Measurements from ENCODE around the gene ARL6IP4.

ARL6IP4 gene

DNA sequence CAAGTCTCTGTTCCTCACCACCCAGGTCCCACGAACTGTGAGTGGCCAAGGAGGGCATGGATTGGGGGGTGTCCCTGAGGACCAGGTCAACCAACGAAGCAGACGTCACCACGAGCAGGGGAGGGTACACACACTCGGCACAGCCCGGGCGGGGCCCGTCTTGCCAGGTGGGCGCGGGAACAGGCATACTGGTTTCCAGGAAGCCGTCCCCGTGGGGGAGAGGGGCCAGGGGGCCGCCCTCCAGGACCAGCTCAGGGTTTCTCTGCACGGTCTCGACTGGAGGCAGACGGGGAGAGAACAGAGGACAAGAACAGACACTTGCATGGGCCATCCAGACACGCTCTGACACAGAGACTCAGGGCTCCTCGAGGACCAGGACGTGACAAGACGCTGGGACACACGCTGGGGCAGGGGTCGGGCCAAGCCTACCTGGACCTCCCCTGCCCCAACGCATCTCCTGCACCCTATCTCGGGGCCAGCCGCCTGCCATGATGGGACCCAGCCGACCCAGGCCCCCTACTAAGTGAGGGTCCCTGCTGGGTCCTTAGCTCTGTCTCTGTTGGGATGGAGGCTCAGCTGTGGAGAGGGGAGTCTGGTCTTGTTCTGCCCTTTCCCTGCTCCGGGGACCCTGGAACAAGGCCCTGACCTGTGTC lies 11.3 kb downstream of the ARL6IP4 start:
- no peak for DNase-seq

DNA sequence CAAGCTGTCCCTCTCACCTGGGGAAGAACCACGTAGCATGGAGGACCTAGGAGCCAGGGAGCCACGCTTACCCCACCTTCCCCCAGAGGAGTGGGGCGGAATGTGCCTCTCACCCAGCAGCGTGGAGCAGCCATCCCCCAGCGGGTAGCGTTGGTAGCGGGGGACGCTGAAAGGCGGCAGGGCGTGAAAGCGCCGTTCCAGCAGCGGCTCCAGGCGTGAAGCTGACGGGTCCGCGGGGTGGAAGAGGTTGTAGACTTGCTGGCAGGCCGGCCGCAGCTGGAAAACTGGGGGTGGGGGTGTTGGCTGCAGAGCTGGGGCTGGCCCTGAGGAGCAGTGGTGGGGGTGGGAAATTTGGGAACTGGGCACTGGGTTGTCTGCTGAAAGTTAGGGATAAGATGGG lies 11.9 kb downstream of the ARL6IP4 start:
- DNase-seq = no peak

GRCh38 chr12:122994140-122994675 lies 13.7 kb downstream of the ARL6IP4 start:
- DNase-seq = no peak

DNA sequence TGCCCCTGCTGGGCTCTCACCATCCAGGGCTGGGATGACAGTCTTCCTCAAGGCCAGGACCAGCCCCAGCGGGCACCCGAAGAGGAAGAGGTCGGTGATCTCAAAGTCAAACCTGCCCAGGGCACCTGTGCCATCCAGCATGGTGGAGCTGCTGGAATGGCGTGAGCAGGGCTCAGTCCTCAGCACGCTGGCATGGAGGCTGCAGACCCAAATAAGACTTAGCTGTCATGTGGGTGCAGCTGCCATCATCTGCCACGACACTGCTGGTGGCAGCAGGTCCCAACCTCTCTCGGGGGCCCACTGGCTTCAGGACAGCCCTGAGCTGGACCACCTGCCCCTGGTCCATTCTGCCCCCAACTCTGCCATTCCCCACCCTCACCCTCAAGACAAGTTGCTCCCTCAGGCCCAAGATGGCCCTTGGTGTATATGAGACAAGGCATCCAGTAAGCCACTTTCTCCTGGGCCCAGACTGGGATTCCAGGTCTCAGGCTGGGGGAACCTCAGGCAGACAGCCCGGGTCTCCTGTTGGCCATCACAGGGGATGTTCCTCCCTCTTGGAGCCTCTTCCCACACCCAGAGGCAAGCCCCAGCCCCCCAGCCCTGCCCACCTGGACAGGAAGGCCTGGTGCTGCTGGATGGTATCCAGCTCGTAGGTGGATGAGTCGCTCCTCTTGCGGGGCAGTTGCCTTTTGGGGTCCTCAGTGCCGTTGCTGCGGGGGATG lies 14.5 kb downstream of the ARL6IP4 start:
- DNase-seq = no peak

- DNase-seq = no peak
These were observed 15.2 kb downstream of the ARL6IP4 start for GRCh38 chr12:122995503-122996187.

GRCh38 chr12:122996188-122996601 lies 15.7 kb downstream of the ARL6IP4 start:
- no peak for DNase-seq

DNA sequence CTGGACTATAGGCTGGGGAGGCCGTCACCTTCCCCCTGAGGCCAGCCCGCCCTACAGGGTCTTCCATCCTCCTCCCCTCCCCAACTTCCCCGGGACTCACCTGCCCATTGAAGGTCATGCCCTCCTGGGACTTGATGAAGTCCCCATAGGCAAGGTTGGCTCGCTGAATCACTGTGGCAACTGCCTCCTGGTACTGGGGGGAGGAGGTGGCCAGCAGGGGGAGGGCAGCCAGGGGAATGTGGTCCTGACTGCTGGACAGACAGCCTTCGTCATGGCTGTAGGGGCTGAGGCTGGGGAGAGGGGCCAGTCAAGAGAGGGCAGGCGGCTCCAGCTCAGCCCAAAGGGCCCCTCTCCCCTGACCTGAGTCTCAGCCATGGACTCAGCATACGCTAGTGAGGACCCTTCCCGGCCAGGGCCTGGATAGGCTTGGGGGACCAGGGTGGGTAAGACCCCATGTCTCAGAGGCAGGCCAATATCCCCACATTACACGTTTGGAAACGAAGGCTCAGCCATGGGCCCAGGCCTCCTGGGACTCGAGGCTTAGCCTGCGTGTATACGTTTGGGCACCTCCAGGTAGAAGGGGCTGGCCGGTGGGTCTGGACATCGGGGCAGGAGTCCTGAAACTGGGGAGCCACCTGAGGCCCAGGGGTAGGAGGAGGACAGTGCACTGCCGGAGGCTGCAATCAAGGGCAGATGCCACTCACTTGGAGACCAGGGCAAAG lies 16.3 kb downstream of the ARL6IP4 start:
- DNase-seq = no peak

DNA sequence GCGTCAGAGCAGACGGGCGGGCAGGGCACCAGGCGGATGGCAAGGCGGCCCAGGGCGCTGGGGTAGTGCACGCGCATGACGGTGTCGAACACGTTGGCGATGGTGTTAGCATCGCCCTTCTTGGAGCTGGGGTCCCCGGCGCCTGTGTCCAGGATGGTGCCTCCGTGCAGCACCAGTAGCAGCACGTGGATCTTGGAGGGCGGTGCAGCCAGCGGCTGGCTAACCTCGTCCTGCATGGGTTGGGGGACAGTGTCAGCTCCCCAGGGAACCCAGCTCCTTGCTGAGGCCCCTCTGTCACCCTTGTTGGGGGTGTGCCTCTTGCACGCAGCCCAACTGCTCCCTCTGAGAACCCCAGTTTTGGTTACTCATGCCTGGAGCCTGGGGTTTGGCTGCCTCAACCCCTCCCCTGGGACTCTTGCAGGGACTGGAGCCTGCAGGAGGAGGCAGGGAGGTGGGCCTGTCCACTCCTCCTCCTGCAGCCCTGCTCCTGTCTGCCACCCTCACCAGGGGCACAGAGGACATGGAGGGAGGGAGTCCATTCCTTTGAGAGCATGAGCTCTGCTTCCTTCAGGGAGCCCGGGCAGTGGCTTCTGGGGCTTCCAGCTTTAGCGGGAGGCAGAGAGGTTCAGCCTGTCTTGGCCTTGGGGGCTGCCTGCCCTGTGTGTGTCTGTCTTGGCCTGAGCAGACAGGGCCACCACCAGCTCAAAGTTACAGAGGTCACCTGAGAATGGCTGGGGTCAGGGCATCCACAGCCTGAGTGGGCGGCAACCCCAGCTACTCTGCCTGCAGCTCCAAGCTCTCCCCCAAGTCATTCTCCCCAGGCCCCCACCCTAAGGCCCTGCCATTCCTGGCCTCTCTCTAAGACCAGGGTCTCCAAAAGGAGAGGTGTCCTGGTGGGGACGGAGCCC lies 17.1 kb downstream of the ARL6IP4 start:
- DNase-seq = no peak

GRCh38 chr12:122998316-122998715 lies 17.8 kb downstream of the ARL6IP4 start:
- DNase-seq = no peak

DNA sequence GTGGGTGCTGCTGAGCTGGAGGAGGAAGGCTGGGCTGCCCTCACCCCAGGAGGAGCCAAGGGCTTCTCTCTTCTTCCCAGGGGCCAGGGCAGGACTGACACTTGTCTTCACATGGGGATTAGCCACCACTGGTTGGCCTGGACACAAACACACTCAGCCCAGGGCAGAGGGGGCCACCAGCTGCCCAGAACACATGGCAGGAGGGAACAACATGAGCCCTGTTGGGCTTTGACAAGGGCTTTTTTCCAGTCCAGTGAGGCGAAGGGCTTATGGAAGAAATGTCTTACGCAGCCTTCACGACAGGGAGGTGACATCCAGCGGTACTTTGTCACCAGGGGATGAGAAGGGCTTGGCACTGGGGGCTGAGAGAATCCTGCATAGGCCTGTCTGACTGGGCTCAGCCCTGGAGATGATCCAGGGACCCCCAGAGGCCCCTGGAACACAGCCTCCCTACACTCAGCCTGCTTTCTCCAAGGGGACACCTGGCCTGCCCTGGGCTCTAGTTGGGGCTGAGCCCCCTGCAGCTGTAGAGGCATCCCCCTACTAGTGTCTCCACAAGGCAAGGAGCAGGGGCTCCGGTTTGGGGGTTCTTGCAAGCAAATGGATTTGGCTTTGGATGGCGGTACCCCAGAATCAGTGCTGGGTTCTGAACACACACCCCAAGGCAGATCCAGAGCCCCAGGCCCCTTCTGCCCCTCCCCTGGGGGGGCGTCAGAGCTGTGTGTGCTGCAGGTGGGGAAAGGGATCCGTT lies 18.9 kb downstream of the ARL6IP4 start:
- no peak for DNase-seq

- peak; percentile 15 for DNase-seq
These were observed 19.5 kb downstream of the ARL6IP4 start for GRCh38 chr12:122999986-123000420.

GRCh38 chr12:123000578-123000977 lies 20.1 kb downstream of the ARL6IP4 start:
- no peak for DNase-seq

GRCh38 chr12:123001464-123001863 lies 21.0 kb downstream of the ARL6IP4 start:
- DNase-seq = no peak

- DNase-seq = no peak
These were observed 22.8 kb downstream of the ARL6IP4 start for GRCh38 chr12:123003257-123003656.

- no peak for DNase-seq
These were observed 23.8 kb downstream of the ARL6IP4 start for GRCh38 chr12:123004287-123004686.

DNA sequence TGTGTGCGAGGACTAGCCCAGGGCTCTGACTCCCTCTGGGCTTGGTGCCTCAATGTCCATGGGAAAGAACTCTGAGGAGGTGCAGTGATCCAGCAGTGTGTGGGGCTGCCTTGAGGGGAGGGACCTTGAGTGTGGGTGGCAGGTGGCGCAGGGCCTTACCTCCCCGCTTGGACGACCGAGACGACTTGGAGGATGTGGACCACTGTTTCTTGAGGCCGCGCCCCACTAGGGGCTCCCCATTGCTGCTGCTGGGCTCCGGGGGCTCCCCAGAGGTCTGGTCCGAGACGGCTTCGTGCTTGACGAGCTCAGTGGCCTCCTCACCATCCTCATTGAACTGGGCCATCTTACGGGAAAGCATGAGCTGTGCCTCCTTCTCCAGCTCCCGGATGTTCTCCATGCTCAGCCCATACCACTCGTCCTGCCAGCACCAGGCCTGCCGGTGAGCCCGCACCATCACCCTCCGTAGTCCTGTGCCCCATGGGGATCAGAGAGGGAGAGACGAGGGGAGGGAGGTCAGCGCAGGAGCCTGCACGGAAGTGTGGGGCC lies 24.7 kb downstream of the ARL6IP4 start:
- no peak for DNase-seq

DNA sequence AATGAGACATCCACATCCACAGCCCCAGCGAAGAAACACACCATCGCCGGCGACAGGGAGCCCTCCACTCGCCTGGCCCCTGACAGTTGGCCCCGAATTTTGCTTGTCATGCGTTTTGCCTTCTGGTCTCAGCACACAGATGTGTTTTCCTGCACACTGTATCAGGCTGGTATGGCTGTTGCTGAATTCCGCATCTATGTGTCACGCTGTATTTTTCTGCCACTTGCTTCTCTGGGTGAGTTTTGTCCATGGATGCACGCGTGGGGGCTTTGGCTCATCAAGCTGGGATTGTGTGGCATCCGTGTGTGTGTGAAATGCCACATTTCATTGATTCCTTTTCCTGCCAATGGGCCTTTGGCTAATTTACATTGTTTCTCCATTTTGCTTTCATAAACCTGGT lies 26.5 kb downstream of the ARL6IP4 start:
- DNase-seq = no peak

- no peak for DNase-seq
These were observed 29.6 kb downstream of the ARL6IP4 start for GRCh38 chr12:123010110-123010509.

- DNase-seq = no peak
These were observed 30.2 kb downstream of the ARL6IP4 start for GRCh38 chr12:123010681-123011080.

DNA sequence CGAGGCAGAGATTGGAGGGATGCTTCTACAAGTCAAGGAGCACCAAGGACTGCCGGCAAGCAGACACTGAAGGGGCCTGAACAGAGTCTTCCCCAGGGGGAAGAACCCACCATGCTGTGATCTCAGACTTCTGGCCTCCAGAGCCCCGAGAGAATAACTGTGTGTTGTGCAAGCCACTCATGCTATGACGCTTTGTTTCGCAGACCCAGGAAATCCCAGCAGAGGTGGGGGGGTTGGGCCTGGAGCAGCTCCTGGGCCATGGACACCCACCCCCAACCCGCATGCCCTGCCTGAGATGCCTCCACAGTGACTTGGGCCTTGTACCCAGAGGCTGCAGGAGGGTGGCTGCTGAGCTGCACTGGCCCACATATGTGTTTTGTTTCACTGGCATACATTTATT lies 31.2 kb downstream of the ARL6IP4 start:
- no peak for DNase-seq

Data from MV-4-11 (cell line).